LNCaP clone FGC (cell line): ENCODE results near the gene ZNF784.

Source experiments
- DNase-seq: peaks from one replicate; pipeline ENCODE4 v3.0.0-alpha.2; 2011; ENCODE audit warnings: low read depth
- H3K4me3 ChIP-seq: 2 replicates; pipeline ENCODE4 v1.5.1; 2011; ENCODE audit warnings: mild to moderate bottlenecking, low read depth, low read length, control low read depth
- TF ChIP-seq, protein P1 (sequence below): IDR thresholded peaks from 2 replicates; pipeline ENCODE4 v1.5.1; 2012; ENCODE audit warnings: mild to moderate bottlenecking; ENCODE audit not compliant: control insufficient read depth, insufficient read depth; ENCODE audit errors: extremely low read depth

Gene ZNF784

DNA sequence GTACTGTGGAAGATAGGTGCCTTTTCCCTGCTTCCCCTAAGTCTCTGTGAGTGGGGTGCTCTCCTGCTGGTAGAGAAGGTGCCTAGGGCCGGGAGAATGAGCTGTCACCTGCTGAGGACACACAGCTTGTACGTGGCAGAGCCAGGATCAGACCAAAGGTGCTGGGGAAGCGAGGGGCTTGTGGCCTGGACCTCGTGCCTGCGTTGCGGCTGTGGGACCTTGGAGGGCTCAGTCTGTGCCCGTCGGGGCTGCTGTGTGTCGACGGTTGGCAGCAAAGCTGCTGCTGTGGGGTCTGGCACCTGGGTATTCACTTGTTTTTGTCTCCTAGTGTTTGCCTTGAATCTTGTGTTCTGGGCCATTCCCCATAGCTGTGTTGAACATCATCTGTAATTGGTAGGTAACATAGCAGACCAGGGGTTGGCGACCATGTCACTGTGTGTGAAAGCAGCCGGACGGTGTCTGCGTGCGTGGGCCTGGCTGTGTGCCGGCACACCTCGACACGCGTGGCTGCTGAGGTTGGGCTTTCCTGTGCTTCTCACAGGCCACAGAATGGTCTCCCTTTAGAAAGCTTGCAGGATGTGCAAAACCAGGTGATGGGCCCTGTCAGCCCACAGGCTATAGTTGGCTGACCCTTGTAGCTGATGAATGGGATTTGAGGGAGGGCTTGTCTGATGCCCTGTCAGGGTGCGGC lies 39.6 kb upstream of the ZNF784 start:
- no peak overlapping the region for H3K4me3 ChIP-seq
- no peak for DNase-seq
- TF ChIP-seq, protein P1, sequence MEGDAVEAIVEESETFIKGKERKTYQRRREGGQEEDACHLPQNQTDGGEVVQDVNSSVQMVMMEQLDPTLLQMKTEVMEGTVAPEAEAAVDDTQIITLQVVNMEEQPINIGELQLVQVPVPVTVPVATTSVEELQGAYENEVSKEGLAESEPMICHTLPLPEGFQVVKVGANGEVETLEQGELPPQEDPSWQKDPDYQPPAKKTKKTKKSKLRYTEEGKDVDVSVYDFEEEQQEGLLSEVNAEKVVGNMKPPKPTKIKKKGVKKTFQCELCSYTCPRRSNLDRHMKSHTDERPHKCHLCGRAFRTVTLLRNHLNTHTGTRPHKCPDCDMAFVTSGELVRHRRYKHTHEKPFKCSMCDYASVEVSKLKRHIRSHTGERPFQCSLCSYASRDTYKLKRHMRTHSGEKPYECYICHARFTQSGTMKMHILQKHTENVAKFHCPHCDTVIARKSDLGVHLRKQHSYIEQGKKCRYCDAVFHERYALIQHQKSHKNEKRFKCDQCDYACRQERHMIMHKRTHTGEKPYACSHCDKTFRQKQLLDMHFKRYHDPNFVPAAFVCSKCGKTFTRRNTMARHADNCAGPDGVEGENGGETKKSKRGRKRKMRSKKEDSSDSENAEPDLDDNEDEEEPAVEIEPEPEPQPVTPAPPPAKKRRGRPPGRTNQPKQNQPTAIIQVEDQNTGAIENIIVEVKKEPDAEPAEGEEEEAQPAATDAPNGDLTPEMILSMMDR = no peak

DNA sequence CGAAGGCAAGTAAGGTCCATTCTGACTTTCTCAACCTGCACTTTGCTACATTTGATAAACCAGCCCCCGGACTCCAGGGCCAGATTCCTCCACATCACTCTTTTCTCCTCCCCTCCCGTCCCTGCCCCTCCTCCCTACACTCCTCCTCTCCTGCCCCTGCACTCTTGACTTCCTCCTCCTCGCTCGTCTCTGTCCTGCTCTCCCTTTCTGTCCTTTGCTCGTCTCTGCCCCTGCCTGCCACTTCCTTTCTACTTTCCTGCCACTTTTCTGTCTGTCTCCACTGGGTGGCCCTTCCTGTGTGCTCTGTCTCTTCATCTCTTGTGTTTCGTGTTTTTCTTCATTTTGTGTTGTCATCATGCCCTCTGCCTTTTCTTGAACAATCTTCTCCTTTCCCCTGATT lies 37.5 kb upstream of the ZNF784 start:
- no peak overlapping the region for H3K4me3 ChIP-seq
- TF ChIP-seq, protein P1 = no peak
- DNase-seq = no peak

DNA sequence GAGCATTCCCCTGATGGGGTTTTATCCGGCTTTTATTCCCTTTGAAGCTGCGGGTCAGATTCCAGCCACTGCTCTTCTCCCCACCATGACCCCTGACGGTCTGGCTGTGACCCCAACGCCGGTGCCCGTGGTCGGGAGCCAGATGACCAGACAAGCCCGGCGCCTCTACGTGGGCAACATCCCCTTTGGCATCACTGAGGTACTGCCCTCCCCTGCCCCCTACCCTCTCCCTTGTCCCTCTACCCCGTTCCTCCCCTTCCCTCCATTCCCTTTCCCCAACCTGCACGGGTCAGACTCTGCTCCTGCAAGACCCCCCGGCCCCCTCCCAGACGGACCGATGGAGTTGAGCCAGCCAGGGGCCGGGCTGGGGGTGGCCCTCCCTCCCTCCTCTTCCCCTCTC lies 36.6 kb upstream of the ZNF784 start:
- DNase-seq = no peak
- H3K4me3 ChIP-seq = no peak overlapping the region
- TF ChIP-seq, protein P1 = no peak

DNA sequence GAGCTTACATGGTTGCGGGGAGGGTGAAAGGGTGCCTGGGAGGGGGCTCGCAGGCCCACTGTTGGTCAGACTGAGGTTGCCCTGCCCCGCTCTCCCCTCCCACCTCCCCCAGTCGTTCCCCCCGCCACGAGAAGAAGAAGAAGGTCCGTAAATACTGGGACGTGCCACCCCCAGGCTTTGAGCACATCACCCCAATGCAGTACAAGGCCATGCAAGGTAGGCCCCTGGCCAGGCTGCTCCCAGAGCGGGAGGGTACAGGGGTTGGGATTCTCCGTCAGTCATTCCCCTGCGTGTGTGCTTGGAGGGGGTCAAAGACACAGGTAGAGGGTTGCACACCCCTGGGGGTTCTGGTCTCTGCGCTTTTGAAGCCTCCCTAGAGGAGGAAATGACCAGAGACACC lies 36.0 kb upstream of the ZNF784 start:
- TF ChIP-seq, protein P1 = no peak
- H3K4me3 ChIP-seq = no peak overlapping the region
- DNase-seq = no peak

DNA sequence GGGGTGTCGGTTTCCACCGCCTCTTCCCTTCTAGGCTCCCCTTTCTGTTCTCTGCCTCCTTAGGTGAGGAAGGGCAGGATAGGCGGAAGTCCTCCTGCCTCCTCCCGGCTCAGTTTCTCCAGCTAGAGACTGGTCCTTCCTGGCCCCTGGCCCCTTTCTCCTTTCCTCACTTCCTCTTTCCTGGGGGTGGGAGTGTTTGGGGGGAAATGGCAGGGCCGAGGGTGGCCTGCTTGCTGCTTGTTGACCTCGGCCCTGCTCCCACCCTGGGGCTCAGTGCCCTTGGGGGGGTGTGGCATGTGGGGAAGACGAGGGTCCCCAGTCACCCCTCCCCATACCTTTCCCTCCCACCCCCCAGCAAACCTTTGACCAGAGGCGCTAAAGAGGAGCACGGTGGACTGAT lies 35.5 kb upstream of the ZNF784 start:
- DNase-seq = no peak
- TF ChIP-seq, protein P1 = no peak
- H3K4me3 ChIP-seq = no peak overlapping the region

DNA sequence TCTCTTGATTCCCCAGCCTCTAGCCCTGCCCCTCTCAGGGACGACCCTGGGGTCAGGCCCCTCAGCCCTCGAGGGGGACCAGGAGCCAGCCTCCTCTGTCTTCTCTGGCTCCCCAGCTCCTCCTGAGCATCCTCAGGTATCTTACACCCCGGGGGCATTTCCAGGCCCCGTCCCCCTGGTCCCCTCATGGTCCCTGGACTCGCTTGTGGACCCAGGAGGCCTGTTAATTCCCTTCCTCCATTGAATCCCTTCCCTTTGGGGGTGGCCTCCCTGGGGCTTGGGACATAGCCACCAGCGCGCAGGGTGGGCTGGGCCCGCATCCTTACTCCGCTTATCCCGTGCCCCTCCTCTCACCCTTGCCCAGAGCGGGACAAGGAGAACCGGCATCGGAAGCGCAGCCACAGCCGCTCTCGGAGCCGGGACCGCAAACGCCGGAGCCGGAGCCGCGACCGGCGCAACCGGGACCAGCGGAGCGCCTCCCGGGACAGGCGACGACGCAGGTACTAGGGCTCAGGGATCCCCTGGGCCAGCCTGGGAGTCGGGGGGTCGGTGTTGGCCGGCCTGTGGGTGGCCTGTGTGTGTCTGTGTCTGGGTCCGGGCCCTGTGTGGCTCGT lies 34.6 kb upstream of the ZNF784 start:
- no peak overlapping the region for H3K4me3 ChIP-seq
- no peak for DNase-seq
- TF ChIP-seq, protein P1 = no peak
